ENCODE data around the gene KCMF1.

DNA sequence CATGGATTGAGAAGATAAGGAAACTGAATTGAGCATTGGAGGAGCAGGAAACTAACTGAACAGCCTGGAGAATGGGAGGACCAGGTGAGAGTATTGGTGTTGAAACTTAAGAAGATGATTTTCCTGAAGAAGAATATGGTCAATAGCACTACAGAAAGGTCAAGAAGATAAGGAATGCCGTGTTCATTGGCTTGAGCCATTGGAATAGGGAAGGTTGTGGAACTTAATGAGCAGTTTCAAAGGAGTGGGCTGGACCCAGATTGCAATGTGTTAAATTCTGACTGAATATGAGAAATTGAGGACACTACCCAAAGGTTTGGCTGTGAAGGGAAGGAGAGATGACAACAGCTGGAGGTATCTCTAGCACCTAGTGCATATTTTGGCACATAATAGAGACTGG is 19.0 kb downstream of the KCMF1 start:
- TF ChIP-seq, protein P1, sequence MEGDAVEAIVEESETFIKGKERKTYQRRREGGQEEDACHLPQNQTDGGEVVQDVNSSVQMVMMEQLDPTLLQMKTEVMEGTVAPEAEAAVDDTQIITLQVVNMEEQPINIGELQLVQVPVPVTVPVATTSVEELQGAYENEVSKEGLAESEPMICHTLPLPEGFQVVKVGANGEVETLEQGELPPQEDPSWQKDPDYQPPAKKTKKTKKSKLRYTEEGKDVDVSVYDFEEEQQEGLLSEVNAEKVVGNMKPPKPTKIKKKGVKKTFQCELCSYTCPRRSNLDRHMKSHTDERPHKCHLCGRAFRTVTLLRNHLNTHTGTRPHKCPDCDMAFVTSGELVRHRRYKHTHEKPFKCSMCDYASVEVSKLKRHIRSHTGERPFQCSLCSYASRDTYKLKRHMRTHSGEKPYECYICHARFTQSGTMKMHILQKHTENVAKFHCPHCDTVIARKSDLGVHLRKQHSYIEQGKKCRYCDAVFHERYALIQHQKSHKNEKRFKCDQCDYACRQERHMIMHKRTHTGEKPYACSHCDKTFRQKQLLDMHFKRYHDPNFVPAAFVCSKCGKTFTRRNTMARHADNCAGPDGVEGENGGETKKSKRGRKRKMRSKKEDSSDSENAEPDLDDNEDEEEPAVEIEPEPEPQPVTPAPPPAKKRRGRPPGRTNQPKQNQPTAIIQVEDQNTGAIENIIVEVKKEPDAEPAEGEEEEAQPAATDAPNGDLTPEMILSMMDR (IDR thresholded peaks at IDR 0.05; ENCODE audit: insufficient read depth, low read depth, low read length), result no peak
- no peak for TF ChIP-seq EZH2 (IDR thresholded peaks at IDR 0.05; ENCODE audit: insufficient read depth, low read length)
